Activated CD4-positive, alpha-beta T cell treated with anti-CD3 and anti-CD28 coated beads, Interleukin-2, amount 50 U/mL, for 1 hour (primary cell): ENCODE results near the gene PSMD1.
"Not testable (repeated sequence)": the region's sequence is repeated elsewhere in the genome, so short reads cannot be mapped to it uniquely, and the experiment has no call there.

Experiments
- DNase-seq: peaks from one replicate; pipeline ENCODE4 v3.0.0-alpha.2; 2020

PSMD1 gene

DNA sequence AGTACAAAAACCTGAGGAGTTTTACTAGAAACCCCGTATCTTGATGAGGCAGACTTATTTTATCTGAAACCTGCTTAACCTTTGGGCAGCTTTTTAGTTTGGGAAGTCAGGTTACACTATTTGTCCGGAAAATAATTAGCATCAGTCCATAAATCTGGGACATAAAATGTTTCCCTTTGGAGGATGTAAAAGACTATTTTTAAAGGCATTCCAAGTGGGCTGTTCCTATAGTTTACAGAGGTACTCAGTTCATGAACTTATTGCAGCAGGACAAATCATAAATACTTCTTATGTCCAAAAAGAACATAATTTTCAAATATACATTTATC lies 61.9 kb downstream of the PSMD1 start:
- DNase-seq = no peak

DNA sequence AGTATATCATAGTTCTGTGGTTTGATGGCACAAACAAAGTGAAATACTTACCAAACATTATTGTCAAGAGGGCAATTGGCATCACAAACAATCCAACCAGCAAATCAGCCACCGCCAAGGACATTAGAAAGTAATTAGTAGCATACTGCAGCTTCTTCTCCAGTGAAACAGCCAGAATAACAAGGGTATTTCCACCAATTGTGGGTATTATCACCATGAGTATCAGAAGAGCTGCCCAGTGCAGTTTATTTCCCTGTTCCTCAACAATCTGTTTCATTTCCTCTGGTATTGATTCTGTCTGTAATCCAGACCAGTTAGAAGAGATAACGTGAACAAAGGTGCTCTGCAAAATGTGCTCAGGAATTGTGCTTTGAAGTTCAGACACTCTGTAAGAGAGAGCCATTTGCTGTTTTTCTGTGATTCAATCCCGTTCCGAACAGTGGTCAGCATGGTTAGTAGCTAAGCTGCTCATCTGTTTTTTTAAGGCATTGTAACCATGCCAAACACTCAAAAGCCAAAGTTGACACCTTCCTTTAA lies 66.8 kb downstream of the PSMD1 start:
- no peak for DNase-seq

- no peak for DNase-seq
Measured at GRCh38 chr2:231124838-231125568, 68.3 kb downstream of the PSMD1 start, which contains the start of gene HTR2B. Gene HTR2B, minus strand, starts transcription at chr2:231125042. Its CDS starts 1,278 bp downstream, at chr2:231123764.

DNA sequence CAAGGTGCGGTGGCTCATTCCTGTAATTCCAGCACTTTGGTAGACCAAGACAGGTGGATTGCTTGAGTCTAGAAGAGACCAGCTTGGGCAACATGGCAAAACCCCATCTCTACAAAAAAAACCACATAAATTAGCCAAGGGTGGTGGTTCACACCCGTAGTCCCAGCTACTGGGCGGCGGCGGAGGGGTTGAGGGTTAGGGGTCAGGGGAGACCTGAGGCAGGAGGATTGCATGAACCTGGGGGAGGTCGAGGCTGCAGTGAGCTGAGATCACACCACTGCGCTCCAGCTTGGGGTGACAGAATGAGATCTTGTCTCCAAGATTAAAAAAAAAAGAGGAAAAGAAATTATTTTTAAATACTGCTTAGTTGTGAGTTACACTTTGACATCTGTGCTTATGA lies 69.5 kb downstream of the PSMD1 start:
- DNase-seq = no peak

- DNase-seq = no peak
Measured at GRCh38 chr2:231127480-231127879, 70.8 kb downstream of the PSMD1 start.

- no peak for DNase-seq
Measured at GRCh38 chr2:231127936-231128335, 71.3 kb downstream of the PSMD1 start.

DNA sequence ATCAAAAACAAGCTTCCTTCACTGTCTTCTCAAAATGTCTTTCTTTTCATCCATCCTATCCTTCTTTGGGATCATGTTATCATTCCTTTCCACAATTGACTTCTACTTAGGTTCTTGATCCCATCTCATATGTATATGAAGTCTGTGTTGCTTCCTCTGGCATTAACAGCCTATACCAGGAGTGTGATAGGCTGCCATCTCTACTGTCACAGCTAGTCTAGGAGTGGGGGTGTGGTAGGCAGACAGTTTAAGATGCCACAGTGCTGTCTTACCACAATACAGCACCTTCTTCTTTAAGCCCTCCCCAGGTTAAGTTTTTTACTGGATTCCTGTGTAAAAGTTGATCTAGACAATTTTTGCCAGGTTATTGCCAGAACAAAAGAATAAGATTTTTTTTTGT lies 71.9 kb downstream of the PSMD1 start:
- no peak for DNase-seq

- no peak for DNase-seq
Measured at GRCh38 chr2:231129216-231129615, 72.5 kb downstream of the PSMD1 start.

- no peak for DNase-seq
Measured at GRCh38 chr2:231130336-231131056, 73.8 kb downstream of the PSMD1 start.

GRCh38 chr2:231132129-231132528 lies 75.5 kb downstream of the PSMD1 start:
- DNase-seq = no peak

DNA sequence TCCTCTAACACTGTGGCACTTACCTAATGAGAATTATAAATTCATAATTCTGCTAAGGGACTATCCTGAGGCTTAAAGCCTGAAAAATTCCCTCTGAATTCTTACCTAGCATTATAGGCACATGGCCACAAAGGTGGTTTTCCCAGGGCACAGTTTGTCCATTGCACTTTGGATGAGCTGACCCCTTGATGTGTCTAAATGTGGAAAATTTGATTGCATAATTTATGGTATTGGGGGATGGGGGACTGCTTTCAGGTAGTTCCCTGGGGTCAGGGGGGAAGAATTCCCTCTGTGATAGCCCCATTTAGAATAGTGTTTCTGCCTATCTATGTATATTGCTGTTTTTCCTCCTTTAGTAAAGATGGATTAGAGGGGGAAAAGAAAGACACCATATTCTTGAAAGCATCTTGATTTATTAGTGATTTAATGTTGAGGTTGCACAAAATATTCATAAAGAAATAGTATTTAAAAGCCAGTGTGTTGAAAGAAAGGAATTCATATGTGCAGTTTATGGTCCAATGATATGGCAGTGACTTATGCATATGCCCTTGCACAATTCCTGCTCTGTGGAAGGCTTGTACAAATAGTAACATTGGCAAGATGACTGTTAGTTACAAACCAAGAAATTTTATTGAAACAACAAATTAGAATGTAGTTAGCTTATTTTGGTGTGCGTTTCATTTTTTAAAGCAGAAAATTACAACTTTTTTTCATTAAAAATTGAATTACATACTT lies 76.9 kb downstream of the PSMD1 start:
- DNase-seq = no peak

DNA sequence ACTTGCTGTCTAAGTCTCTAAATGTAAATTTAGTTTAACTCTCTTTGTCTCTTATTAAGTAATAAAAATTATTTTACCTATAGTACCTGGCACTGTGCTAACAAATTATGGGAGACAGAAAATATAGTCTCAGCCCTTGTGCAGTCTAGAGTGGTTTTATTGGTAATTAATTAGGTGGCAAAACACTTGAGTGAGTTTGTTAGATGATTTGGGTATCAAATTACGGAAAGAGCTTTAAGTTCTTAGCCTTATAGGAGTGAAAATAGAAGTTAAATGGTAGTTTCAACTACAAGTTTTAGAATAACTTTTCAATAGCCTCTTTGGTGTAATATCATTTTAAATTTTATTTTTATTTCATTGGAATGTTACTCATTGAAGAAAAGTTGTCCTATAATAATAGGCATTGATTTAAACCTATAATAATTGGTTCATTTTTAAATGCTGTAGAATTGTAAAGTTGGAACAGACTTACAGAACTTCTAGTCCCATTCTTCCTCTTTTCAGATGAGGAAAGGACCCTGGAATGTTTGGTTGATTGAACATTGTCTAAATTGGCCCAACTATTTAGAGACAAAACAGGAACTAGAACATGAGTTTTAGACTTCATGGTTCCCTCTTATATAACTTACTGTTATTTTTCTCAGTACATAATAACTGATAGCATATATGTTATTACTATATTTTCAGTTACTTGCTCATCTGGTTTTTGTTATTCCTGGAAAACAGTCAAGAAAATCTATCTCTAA lies 78.4 kb downstream of the PSMD1 start:
- no peak for DNase-seq

DNA sequence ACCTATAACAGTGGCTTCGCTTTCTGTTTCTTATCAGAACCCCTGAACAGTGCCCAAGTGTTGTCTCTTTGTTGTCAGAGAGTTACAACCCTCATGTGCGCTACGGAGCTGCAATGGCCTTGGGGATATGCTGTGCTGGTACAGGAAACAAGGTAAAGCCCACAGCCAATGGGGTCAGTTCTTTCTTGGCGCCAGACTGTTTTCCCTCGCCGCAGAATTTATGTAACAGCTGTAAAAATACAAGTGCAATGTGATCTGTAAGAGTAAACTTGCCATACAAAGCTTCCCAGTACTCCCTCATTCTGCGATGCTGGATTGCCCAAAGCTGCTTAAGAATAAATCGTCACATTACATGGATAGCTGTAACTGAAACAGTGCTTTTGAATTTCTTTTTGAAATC lies 82.0 kb downstream of the PSMD1 start:
- DNase-seq = no peak

GRCh38 chr2:231139796-231140195 lies 83.1 kb downstream of the PSMD1 start:
- no peak for DNase-seq

GRCh38 chr2:231140808-231141207 lies 84.1 kb downstream of the PSMD1 start:
- not testable (repeated sequence) for DNase-seq

GRCh38 chr2:231144896-231145295 lies 88.2 kb downstream of the PSMD1 start:
- DNase-seq = no peak

DNA sequence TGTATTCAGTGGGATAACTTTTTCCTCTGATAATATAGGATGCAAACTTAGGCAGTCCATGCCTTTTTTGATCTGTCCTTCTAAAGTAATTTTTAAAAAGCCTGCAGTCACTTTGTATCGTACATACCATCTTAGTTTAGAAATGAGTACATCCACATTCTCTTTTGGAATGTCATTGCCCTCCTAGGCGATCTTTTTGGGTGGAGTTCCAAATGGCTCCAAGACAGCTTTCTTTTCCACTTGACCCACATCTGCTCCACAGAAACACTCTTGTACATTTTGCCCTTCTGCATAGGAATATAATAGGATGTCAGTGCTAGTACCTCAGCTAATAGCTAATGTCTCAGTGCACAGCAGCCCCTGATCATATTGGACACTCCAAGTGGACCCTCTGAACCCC lies 90.0 kb downstream of the PSMD1 start:
- DNase-seq = no peak

DNA sequence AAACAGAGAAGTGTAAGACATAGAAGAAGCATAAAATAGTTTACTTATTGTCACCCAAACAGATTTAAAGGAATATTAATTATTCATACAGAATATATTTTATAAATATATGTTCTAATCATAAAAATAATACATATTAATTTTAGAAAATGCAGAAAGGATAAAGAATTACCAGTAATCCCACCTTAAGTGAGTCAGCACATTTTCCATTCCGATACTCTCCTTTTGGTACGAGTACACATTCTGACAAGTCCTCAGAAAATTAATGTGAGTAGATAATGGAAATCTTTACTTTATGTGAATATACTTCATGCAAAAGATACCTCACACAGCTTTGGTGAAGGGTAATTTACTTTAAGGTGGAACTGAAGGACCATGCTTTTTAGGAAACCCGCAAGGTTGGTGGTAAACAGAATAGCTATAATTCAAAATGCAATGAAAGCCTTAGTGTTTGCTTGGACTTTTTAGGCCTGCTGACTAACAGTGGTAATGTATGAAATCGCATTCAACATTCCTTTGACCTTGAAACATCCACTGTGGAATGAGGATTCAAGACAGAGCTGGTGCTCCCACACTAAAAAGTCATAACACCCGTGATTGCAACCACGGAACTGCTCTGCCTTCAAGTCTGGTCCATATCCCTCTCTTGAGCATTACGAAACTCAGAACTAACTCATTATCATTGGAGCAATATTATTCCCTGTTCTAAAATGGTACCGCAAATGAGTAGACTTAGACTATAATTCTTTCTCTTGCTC lies 96.3 kb downstream of the PSMD1 start:
- no peak for DNase-seq

- no peak for DNase-seq
Measured at GRCh38 chr2:231159306-231159705, 102.6 kb downstream of the PSMD1 start.

GRCh38 chr2:231160701-231161100 lies 104.0 kb downstream of the PSMD1 start:
- no peak for DNase-seq

GRCh38 chr2:231161252-231161839 lies 104.7 kb downstream of the PSMD1 start:
- DNase-seq = no peak

DNA sequence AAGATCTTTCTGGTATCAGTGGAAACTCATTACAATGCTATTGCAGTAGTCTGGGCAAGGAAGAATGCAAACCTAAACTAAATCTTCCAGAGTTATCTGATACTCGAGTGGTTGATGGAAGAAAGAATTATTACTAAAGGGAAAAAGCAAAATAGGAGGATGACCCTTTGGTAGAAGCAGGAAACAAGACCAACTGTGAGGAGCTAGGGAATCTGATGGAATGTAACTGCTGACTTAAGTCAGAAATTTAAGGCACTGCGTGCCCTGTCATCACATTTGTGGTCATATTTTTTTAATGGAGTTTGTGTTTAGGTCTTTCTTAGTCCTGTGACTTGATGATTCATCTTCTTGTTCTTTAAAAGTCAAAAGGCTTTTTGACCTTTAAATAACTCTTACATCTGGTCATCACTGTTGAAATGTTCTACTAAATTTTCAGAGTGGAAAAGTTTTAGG lies 105.2 kb downstream of the PSMD1 start:
- DNase-seq = no peak
